OCI-LY7 (cell line): ENCODE measurements around the gene METRN. TPM values are rescaled to one million over a fixed set of nuclear protein-coding genes. Genes with fewer than 3 reads are reported as not detected.
"Not testable (repeated sequence)": the region's sequence is repeated elsewhere in the genome, so short reads cannot be mapped to it uniquely, and the experiment has no call there.

Source experiments
- BruUV-seq: library from RNA; stranded (reverse); fragments of 400-500 nt; replicated peaks from 2 replicates; lab custom pipeline; 2021; lab: Mats Ljungman, UMichigan
- CTCF ChIA-PET: fragments of 300-600 bp; sonication (Branson Sonifier 250); formaldehyde crosslinking; loops from one replicate; lab custom pipeline; 2022; ENCODE audit warnings: antibody characterized with exemption; ENCODE audit not compliant: unreplicated experiment; lab: Charles Lee
- POLR2A ChIA-PET: fragments of 300-600 bp; sonication (Branson Sonifier 250); formaldehyde crosslinking; loops from one replicate; lab custom pipeline; 2022; ENCODE audit warnings: antibody characterized with exemption; lab: Charles Lee
- DNase-seq: peaks from one replicate; pipeline ENCODE4 v3.0.0-alpha.2; 2015; ENCODE audit warnings: low spot score
- H2AFZ ChIP-seq: fragments of 200-600 bp; sonication (generic), shearing (Covaris generic); 2 replicates; pipeline ENCODE4 v1.6.1; 2014; ENCODE audit warnings: mild to moderate bottlenecking, antibody characterized with exemption, low read length, moderate library complexity
- H3K27ac ChIP-seq: fragments of 200-600 bp; sonication (generic); 2 replicates; pipeline ENCODE4 v1.5.1; 2014; ENCODE audit warnings: mixed run types, low read depth, mild to moderate bottlenecking, moderate library complexity, low read length, inconsistent platforms; ENCODE audit not compliant: poor library complexity, severe bottlenecking
- H3K36me3 ChIP-seq: fragments of 200-600 bp; sonication (generic); 2 replicates; pipeline ENCODE4 v1.6.1; 2014; ENCODE audit warnings: mild to moderate bottlenecking, antibody characterized with exemption, low read length, moderate library complexity, mixed read lengths; ENCODE audit not compliant: insufficient read depth
- H3K4me1 ChIP-seq: fragments of 200-600 bp; sonication (generic); 2 replicates; pipeline ENCODE4 v1.5.1; 2014; ENCODE audit warnings: mild to moderate bottlenecking, low read length; ENCODE audit not compliant: insufficient read depth, poor library complexity, severe bottlenecking
- H3K4me2 ChIP-seq: fragments of 200-600 bp; sonication (generic); 2 replicates; pipeline ENCODE4 v1.6.1; 2014; ENCODE audit warnings: mild to moderate bottlenecking, low read length
- H3K4me3 ChIP-seq: fragments of 200-600 bp; sonication (generic); 2 replicates; pipeline ENCODE4 v1.5.1; 2014; ENCODE audit warnings: mild to moderate bottlenecking, low read depth, low read length; ENCODE audit not compliant: poor library complexity, severe bottlenecking
- H3K79me2 ChIP-seq: fragments of 200-600 bp; sonication (generic); 2 replicates; pipeline ENCODE4 v1.6.1; 2016; ENCODE audit warnings: low read depth, mild to moderate bottlenecking, low read length, moderate library complexity, mixed read lengths; ENCODE audit not compliant: insufficient read depth
- H3K9me2 ChIP-seq: fragments of 200-600 bp; sonication (generic); 2 replicates; pipeline ENCODE4 v1.6.1; 2016; ENCODE audit warnings: mild to moderate bottlenecking, low read length, mixed read lengths; ENCODE audit not compliant: insufficient read depth
- H3K9me3 ChIP-seq: fragments of 200-600 bp; sonication (generic); 2 replicates; pipeline ENCODE4 v1.6.1; 2014; ENCODE audit warnings: mild to moderate bottlenecking, mixed run types, low read length, mixed read lengths
- H4K20me1 ChIP-seq: fragments of 200-600 bp; sonication (generic); 2 replicates; pipeline ENCODE4 v1.6.1; 2014; ENCODE audit warnings: mild to moderate bottlenecking, antibody characterized with exemption, low read length, moderate library complexity, mixed read lengths; ENCODE audit not compliant: insufficient read depth
- CTCF ChIP-seq: fragments of 200-600 bp; sonication (generic); conservative IDR thresholded peaks from 2 replicates; pipeline ENCODE4 v1.5.1; 2014; ENCODE audit warnings: mild to moderate bottlenecking, antibody characterized with exemption, low read length, moderate library complexity, mixed read lengths
- EZH2phosphoT487 ChIP-seq: fragments of 200-600 bp; sonication (generic); IDR thresholded peaks from 2 replicates; pipeline ENCODE4 v1.6.1; 2018; ENCODE audit warnings: low read depth, borderline replicate concordance, mild to moderate bottlenecking, mixed run types, antibody characterized with exemption, low read length, moderate library complexity, mixed read lengths
- intact Hi-C: fragments of 100-400 bp; cut with micrococcal nuclease; formaldehyde crosslinking; loops from one replicate; pipeline ENCODE4 v1.10.0; 2022; ENCODE audit not compliant: unreplicated experiment
- total RNA-seq, 2 experiments: library from RNA; depleted of rRNA in 1 of 2; stranded (reverse); fragments of >200 nt in 1 of 2; shearing (Covaris generic) in 1 of 2; gene quantifications; 2 replicates each; pipeline ENCODE4 v1.2.3, GENCODE V29; 2014 to 2022

The METRN gene
- total RNA-seq, 2 experiments from 2014 or later, result 14.4 to 15.9 TPM

GRCh38 chr16:712740-713250 is 2.1 kb upstream of the METRN start:
- H4K20me1 ChIP-seq, BruUV-seq: not testable (repeated sequence)
- TF ChIP-seq CTCF, result peak; percentile 73

GRCh38 chr16:714079-714478 is 839 bp upstream of the METRN start:
- H3K4me2 ChIP-seq, result peak overlapping the region; percentile 58; the same call in 1 of the 2 replicates
- H2AFZ ChIP-seq, result no peak overlapping the region
- intact Hi-C loops, result no loop called here

More at GRCh38 chr16:712740-713250, 2.1 kb upstream of the METRN start:
- H3K27ac ChIP-seq, intact Hi-C loops, H3K79me2 ChIP-seq, H3K9me3 ChIP-seq, H3K4me2 ChIP-seq, H3K4me3 ChIP-seq, H2AFZ ChIP-seq, H3K9me2 ChIP-seq, H3K36me3 ChIP-seq: not testable (repeated sequence)
- H3K4me1 ChIP-seq, result peaks cover 17% of the 10 kb centered on the region
- ChIA-PET POLR2A (interaction anchor here (0.7 to 1.0 kb wide), 2 partner anchors 9 to 27 kb away, joined by 3 to 6 read pairs; no protein-coding TSS in a partner anchor), CTCF (interaction anchor here (0.6 kb wide), 1 partner anchor 15 kb away, joined by 3 read pairs; no protein-coding TSS in a partner anchor)
- peak; percentile 67 for DNase-seq

More at GRCh38 chr16:714079-714478, 839 bp upstream of the METRN start:
- TF ChIP-seq EZH2phosphoT487, result no peak
- no peak for TF ChIP-seq CTCF
- ChIA-PET POLR2A (interaction anchor here (2.0 kb wide), 1 partner anchor 14 kb away, joined by 5 read pairs; no protein-coding TSS in a partner anchor), CTCF (no interaction called here)
- no TSS peak for BruUV-seq
- no peaks in the 10 kb centered on the region for H3K79me2 ChIP-seq
- H3K9me2 ChIP-seq, result no peaks in the 10 kb centered on the region
- no peak for DNase-seq
- H3K36me3 ChIP-seq, result no peaks in the 10 kb centered on the region
- no peak overlapping the region for H3K27ac ChIP-seq
- H3K9me3 ChIP-seq, result no peaks in the 10 kb centered on the region
- H3K4me1 ChIP-seq, result peaks cover 25% of the 10 kb centered on the region
- H4K20me1 ChIP-seq, result no peaks in the 10 kb centered on the region
- no peak overlapping the region for H3K4me3 ChIP-seq
